Smooth muscle cell of the brain vasculature (primary cell): ENCODE measurements around the gene DMAC1.

Experiments
- DNase-seq: peaks from one replicate; pipeline ENCODE4 v3.0.0-alpha.2; 2012; ENCODE audit warnings: low read depth, low spot score

The DMAC1 gene

DNA sequence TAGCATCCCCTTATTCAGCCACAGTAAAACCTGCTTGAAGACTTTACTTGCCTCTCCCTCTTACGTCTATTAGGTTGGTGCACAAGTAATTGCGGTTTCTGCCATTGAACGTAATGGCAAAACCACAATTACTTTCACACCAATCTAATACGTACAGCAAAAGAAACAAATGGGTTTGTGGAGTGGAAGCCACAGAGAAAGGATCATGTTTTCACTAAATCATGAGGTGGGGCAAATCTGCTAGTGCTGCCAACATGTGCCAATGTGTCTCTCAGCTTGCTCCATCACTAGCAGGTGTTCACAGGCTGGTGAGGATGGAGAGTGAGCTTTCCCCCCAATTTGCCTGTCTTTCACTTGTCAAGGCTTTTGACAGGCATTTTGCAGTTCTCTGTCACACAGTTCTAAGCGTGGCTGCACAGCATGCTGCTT is 15.9 kb downstream of the DMAC1 start:
- DNase-seq: no peak

DNA sequence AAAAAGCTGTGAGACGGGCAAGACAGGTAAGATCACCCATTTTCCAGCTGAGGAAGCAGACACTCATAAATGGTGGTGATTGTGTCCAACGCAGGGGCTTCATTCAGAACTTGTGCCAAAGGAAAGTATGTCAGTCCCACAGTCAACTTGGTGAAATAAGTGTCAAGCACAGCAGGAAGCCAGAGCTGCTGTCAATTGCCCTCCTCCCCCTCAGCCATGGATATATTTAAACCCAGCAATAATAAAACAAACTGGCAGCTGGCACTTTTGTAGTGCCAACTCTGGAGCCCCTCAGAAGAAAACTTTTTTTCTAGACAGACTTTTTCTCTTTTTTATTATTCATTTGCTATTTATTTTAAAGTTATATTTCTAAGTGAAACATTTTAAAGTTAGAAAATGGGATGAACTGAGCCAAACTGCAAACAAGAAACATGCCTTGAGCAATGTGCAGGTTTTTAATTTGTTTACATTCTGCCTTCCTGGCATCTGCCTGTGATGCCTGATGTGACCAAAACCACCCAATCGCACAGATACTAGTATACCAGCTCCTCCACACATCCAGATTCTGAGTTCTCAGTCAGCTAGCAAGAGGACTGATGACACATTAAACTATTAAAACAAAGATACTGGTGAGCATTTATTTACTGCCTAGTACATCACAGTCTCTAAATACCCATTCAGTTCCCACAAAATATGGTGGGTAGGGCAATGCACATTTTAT is 17.0 kb downstream of the DMAC1 start:
- DNase-seq: no peak

DNA sequence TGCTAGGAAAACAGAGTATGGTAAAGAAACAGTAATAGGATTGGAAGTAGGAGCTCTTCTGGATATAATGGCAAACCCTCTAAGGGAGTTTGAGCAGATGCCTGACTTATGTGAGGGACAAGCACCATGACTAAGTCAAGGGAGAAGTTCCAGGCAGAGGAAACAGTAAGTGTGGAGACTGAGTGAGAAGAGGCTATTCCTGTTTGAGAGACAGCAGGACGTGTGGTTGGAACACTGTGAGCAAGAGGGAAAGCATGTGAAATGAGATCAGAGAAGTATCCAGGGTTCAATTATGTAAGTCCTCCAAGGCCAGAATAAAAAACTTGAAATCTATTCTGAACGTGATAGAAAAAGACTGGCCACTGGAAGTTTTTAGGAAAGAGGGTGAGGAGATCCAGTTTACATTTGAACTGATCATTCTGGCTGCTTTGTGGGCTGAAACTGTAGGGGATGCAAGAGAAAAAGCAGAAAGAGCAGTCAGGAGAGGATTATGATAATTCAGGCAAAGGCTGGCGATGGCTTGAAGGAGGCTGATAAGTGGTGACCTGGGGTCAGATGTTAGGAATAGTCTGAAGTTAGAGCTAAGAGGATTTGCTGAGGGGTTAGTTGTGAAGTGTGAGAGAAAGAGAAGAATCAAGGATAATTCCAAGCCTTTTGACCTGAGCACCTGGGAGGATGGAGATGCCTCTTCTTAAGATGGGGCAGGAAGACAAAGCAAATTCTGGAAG is 19.2 kb downstream of the DMAC1 start:
- DNase-seq: no peak

DNA sequence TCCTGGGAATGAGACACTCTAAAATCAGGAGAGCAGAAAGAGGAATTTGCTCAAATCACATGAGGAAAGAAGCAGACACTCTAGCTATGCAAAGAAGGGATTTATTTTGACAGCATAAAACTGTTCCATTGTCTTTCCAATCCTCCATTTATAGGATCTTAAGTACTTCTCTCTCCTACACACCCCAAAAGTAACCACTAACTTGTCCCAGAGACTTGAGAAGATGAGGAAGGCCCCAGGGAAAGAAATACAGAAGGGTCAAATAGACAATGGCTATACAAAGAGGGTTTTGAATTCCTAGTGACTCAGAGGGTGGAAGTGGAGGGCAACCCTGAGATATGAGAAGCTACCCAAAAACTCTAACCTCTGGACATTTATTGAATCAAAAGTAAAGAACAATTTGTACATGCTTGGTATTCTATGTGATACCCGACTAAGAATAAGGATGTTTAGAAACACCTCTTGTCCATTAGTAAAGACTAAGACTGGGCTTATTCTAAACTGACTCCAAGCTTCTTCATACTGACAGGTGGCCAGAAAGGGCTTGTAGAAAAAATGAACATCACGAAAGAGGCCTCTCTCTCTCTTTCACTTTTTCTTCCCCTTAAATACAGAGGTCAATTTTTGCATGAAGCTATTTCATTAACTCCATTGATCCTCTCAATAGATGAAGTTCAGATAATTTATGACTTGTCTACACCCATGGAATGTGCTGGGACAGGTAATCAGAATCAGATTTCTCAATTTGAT is 20.6 kb downstream of the DMAC1 start:
- DNase-seq: no peak

DNA sequence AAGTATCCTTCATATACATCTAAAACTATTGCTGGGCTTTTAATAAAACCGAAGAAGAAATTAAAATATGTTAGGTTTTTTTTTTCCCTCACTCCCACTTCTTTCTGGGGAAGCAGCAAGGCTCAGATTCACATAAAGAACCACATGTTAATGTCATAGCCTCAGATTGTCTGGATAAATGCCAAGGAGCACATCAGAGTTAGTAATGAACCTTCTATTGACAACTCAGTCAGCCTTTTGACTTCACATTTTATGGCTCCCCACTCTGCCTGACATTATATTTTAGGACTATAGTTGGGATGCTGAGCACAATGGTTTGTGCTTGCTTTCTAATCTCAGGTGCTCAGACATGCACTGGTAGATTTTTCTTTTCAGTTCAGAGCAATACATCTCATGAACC is 21.8 kb downstream of the DMAC1 start:
- no peak for DNase-seq

DNA sequence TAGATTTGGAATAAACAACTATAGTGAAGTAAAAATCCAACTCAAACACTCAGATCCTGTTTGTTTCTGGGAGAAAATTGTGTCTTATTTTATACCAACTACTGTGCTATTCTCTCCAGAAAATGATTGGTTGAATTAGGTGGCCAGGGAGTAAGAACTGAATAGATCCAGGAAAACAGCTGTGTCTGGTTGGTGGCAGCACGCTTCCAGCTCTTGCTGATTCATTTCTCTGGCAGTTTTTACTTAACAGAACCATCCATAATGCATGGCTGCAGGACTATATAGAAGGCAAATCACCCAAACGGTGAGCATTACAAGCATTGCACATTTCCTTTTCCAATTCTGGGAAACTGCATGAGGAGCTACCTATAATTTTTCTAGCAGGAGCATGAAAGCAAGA is 29.5 kb downstream of the DMAC1 start:
- no peak for DNase-seq

DNA sequence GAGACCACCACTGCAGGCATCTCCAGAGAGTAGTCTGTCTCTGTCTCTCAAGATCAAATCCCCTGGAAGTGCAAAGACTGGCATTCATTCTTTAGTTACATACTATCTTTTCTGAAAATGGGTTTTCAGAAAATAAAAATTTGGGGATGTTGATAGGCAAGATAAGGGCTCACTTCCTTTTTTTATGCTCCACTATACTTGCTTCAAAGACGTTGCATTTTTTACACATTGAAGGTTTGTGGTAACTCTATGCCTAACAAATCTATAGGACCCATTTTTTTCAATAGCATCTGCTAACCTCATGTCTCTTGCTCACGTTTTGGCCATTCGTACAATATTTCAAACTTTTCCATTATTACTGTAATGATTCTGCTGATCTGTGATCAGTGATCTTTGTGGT is 37.0 kb downstream of the DMAC1 start:
- DNase-seq: no peak

DNA sequence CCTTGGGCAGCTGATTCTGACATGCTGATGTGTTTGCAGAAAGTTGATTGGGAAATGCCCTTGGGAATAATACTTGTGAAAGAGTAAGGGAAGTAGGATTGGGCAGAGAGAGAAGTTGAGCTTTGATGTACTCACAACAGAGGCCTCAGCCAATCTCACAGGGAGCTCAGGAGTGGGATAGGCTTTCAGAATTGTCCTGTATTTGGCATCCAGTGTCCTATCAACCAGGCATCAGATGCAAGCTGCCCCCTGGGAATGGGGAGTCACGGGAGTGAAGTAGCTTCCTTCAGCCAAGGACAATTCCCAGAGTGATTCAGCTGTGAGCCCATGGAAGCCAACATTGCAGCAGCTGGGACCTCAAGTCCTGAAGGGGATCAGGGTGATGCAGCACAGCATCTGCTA is 39.6 kb downstream of the DMAC1 start:
- DNase-seq: no peak

DNA sequence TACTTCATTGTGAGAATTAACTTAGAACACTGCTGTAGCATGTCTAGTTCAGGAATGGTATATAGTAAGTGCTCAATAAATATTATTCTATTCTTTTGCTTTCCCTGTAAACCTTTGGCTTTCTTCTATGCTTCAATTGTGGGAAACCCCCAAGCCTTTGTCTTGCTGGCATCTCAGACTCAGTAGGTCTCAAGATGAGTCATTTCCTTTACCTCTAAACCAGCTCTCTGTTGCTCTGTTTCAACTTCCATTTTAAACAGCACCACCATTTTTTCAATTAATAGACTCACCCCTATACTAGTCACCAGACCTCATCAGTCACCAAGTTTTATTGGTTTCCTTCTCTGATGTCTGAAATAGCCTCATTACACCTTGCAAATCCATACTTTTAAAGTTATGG is 43.5 kb downstream of the DMAC1 start:
- DNase-seq: no peak

DNA sequence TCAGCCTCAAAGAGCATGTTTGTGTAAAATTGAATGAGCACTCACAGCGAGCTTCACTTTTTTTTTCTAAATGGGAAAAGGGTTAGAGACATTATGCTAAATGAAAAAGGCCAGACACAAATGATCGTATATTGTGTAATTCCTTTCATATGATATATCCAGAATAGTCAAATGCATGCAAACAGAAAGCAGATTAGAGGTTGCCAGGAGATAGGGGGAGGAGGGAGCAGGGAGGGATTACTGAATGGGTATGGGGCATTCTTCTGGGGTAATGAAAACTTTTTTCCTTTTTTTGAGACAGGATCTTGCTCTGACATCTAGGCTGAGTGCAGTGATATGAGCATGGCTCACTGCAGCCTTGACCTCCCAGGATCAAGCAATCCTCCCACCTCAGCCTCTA is 47.1 kb downstream of the DMAC1 start:
- no peak for DNase-seq
